Activated T-cell treated with anti-CD3 and anti-CD28 coated beads, Interleukin-2, amount 50 U/mL, for 48 hours (primary cell): Measurements from ENCODE around the gene LYSMD1.
A peak's percentile ranks its signal among the peaks of the same experiment; 100 is the strongest.
"Not testable (repeated sequence)": the region's sequence is repeated elsewhere in the genome, so short reads cannot be mapped to it uniquely, and the experiment has no call there.

Experiments
- DNase-seq, 2 experiments: peaks; one replicate each; pipeline ENCODE4 v3.0.0-alpha.2; 2020

Gene LYSMD1

GRCh38 chr1:151165738-151166504 lies at the start of gene LYSMD1, which contains the start of gene SCNM1:
LYSMD1 (minus strand) TSS chr1:151165902; CDS start chr1:151165258, 644 bp downstream.
SCNM1 (plus strand) TSS chr1:151166144; CDS start chr1:151166153, 9 bp downstream.
- DNase-seq: peak; percentile 96 to 98

- DNase-seq: no peak
Observed at GRCh38 chr1:151213560-151213959, 47.9 kb upstream of the LYSMD1 start.

- DNase-seq: no peak
Observed at GRCh38 chr1:151211972-151212705, 46.4 kb upstream of the LYSMD1 start.

GRCh38 chr1:151210830-151211229 lies 45.1 kb upstream of the LYSMD1 start:
- DNase-seq: no peak

- not testable (repeated sequence) for DNase-seq
Observed at GRCh38 chr1:151205381-151205965, 39.8 kb upstream of the LYSMD1 start.

GRCh38 chr1:151199873-151200581 lies 34.3 kb upstream of the LYSMD1 start:
- peak in 1 of 2 experiments; percentile 43 for DNase-seq

GRCh38 chr1:151198254-151199127 lies 32.8 kb upstream of the LYSMD1 start, which contains the start of gene PIP5K1A:
PIP5K1A (plus strand) TSS chr1:151198552; CDS start chr1:151198997, 445 bp downstream.
- peak; percentile 98 for DNase-seq

GRCh38 chr1:151197863-151198253 lies 32.2 kb upstream of the LYSMD1 start:
- DNase-seq: peak in 1 of 2 experiments; percentile 25

GRCh38 chr1:151196292-151196800 lies 30.6 kb upstream of the LYSMD1 start:
- peak; percentile 50 to 54 for DNase-seq

GRCh38 chr1:151194894-151195594 lies 29.3 kb upstream of the LYSMD1 start:
- DNase-seq: not testable (repeated sequence)

GRCh38 chr1:151193856-151194255 lies 28.2 kb upstream of the LYSMD1 start:
- no peak for DNase-seq

GRCh38 chr1:151193304-151193703 lies 27.6 kb upstream of the LYSMD1 start:
- DNase-seq: no peak

GRCh38 chr1:151192047-151192446 lies 26.3 kb upstream of the LYSMD1 start:
- DNase-seq: no peak

GRCh38 chr1:151189637-151190445 lies 24.1 kb upstream of the LYSMD1 start, which contains the start of gene VPS72:
VPS72 (minus strand) TSS chr1:151190197; CDS start chr1:151190121, 76 bp downstream.
- peak; percentile 88 to 90 for DNase-seq

GRCh38 chr1:151188667-151189066 lies 23.0 kb upstream of the LYSMD1 start:
- not testable (repeated sequence) for DNase-seq

GRCh38 chr1:151187205-151187604 lies 21.5 kb upstream of the LYSMD1 start:
- DNase-seq: no peak

GRCh38 chr1:151184211-151184610 lies 18.5 kb upstream of the LYSMD1 start:
- no peak for DNase-seq

GRCh38 chr1:151176514-151177045 lies 10.9 kb upstream of the LYSMD1 start:
- no peak for DNase-seq

- DNase-seq: no peak
Observed at GRCh38 chr1:151175863-151176262, 10.2 kb upstream of the LYSMD1 start, which contains the start of gene TMOD4. TMOD4 (minus strand) TSS chr1:151175981; CDS start chr1:151174875, 1,106 bp downstream.
